Trophoblast cell (in vitro differentiated cells and primary cell): Measurements from ENCODE around the gene CYP51A1.
A peak's percentile ranks its signal among the peaks of the same experiment; 100 is the strongest.

ENCODE experiments used
- DNase-seq, 2 donors: peaks; one replicate each; pipeline ENCODE4 v3.0.0-alpha.2; 2016
- H2AFZ ChIP-seq: 2 replicates; pipeline ENCODE4 v1.6.1; 2013; ENCODE audit warnings: low read length, moderate library complexity, mild to moderate bottlenecking; ENCODE audit not compliant: insufficient read depth, poor library complexity
- H2AK5ac ChIP-seq: 2 replicates; pipeline ENCODE4 v1.6.1; 2013; ENCODE audit warnings: mild to moderate bottlenecking, low read length
- H2BK120ac ChIP-seq: 2 replicates; pipeline ENCODE4 v1.6.1; 2013; ENCODE audit warnings: low read length, mild to moderate bottlenecking, moderate library complexity; ENCODE audit not compliant: insufficient read depth, poor library complexity
- H2BK12ac ChIP-seq: 2 replicates; pipeline ENCODE4 v1.6.1; 2013; ENCODE audit warnings: mild to moderate bottlenecking, low read length, moderate library complexity
- H2BK5ac ChIP-seq: 2 replicates; pipeline ENCODE4 v1.6.1; 2013; ENCODE audit warnings: low read length, low read depth, moderate library complexity, mild to moderate bottlenecking; ENCODE audit not compliant: poor library complexity
- H3K14ac ChIP-seq: 2 replicates; pipeline ENCODE4 v1.6.1; 2013; ENCODE audit warnings: mild to moderate bottlenecking, low read length
- H3K18ac ChIP-seq: 2 replicates; pipeline ENCODE4 v1.6.1; 2013; ENCODE audit warnings: mild to moderate bottlenecking, low read length
- H3K23ac ChIP-seq: 2 replicates; pipeline ENCODE4 v1.6.1; 2013; ENCODE audit warnings: low read length
- H3K27ac ChIP-seq: 2 replicates; pipeline ENCODE4 v1.5.1; 2013; ENCODE audit warnings: low read depth, mild to moderate bottlenecking, inconsistent platforms, low read length, moderate library complexity
- H3K27me3 ChIP-seq: 2 replicates; pipeline ENCODE4 v1.6.1; 2013; ENCODE audit warnings: inconsistent platforms, mild to moderate bottlenecking, low read length, moderate library complexity; ENCODE audit not compliant: insufficient read depth
- H3K36me3 ChIP-seq, 2 experiments: 1 replicate in 1 of 2; 2 replicates in 1 of 2; pipeline ENCODE4 v1.6.1; 2013; ENCODE audit warnings: low read length in 2 of 2, mild to moderate bottlenecking in 2 of 2, moderate library complexity in 1 of 2; ENCODE audit not compliant: insufficient read depth in 2 of 2, control insufficient read depth in 1 of 2
- H3K4ac ChIP-seq: 2 replicates; pipeline ENCODE4 v1.6.1; 2013; ENCODE audit warnings: low read depth, mild to moderate bottlenecking, low read length, moderate library complexity
- H3K4me1 ChIP-seq, 2 experiments: 1 replicate in 1 of 2; 2 replicates in 1 of 2; pipeline ENCODE4 v1.6.1; 2013; ENCODE audit warnings: low read length in 2 of 2, mild to moderate bottlenecking in 2 of 2, moderate library complexity in 1 of 2; ENCODE audit not compliant: insufficient read depth in 2 of 2, control insufficient read depth in 1 of 2
- H3K4me2 ChIP-seq: 2 replicates; pipeline ENCODE4 v1.6.1; 2013; ENCODE audit warnings: inconsistent platforms, mild to moderate bottlenecking, low read length, moderate library complexity
- H3K4me3 ChIP-seq: 2 replicates; pipeline ENCODE4 v1.5.1; 2013; ENCODE audit warnings: mild to moderate bottlenecking, low read depth, low read length, inconsistent platforms
- H3K79me1 ChIP-seq: one replicate; pipeline ENCODE4 v1.6.1; 2013; ENCODE audit warnings: low read length
- H3K79me2 ChIP-seq: 2 replicates; pipeline ENCODE4 v1.6.1; 2013; ENCODE audit warnings: low read length, mild to moderate bottlenecking; ENCODE audit not compliant: control insufficient read depth, insufficient read depth, poor library complexity
- H3K9ac ChIP-seq: 2 replicates; pipeline ENCODE4 v1.6.1; 2013; ENCODE audit warnings: mild to moderate bottlenecking, low read length
- H3K9me3 ChIP-seq: 2 replicates; pipeline ENCODE4 v1.6.1; 2013; ENCODE audit warnings: low read depth, mild to moderate bottlenecking, control low read depth, inconsistent platforms, low read length; ENCODE audit not compliant: insufficient read depth
- H4K12ac ChIP-seq: 2 replicates; pipeline ENCODE4 v1.6.1; 2013; ENCODE audit warnings: low read depth, mild to moderate bottlenecking, low read length, moderate library complexity
- H4K8ac ChIP-seq: 2 replicates; pipeline ENCODE4 v1.6.1; 2013; ENCODE audit warnings: low read depth, mild to moderate bottlenecking, low read length, moderate library complexity
- H4K91ac ChIP-seq: one replicate; pipeline ENCODE4 v1.6.1; 2013; ENCODE audit warnings: low read depth, mild to moderate bottlenecking, low read length, moderate library complexity
- WGBS: extraction: QIAGEN DNeasy Blood & Tissue Kit; methylation state at CpG from one replicate; pipeline ENCODE4 v1.1.7; 2013; ENCODE audit warnings: missing lambda C conversion rate; ENCODE audit not compliant: insufficient read length, insufficient coverage; ENCODE audit errors: extremely low coverage; 5-methylcytosine and 5-hydroxymethylcytosine counted together

CYP51A1 gene

DNA sequence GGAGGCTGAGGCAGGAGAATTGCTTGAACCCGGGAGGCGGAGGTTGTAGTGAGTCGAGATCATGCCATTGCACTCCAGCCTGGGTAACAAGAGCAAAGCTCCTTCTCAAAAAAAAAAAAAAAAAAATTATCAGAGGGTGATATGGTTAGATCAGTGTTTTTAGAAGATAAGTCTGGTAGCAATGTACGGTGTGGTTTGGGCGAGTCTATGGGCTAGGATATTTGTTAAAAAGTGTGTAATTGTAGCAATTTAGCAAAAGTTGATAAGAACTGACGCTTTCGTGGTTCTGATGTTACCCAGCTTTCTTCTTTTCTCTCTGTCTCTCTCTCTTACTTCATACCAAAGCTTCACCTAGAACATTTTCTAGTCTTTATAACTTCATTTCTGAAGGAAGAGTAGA is 6.9 kb upstream of the CYP51A1 start:
- H4K12ac ChIP-seq, result no peak overlapping the region
- H3K18ac ChIP-seq, result no peak overlapping the region
- no peaks in the 10 kb centered on the region for H3K79me2 ChIP-seq
- H2AFZ ChIP-seq, result no peak overlapping the region
- H4K91ac ChIP-seq, result no peak overlapping the region
- H3K36me3 ChIP-seq, result no peaks in the 10 kb centered on the region
- no peak overlapping the region for H3K4ac ChIP-seq
- H3K9me3 ChIP-seq, result peaks cover 1% of the 10 kb centered on the region
- no peak overlapping the region for H3K4me2 ChIP-seq
- no peak overlapping the region for H2AK5ac ChIP-seq
- no peaks in the 10 kb centered on the region for H3K79me1 ChIP-seq
- no peak overlapping the region for H3K23ac ChIP-seq
- H2BK5ac ChIP-seq, result no peak overlapping the region
- H3K27ac ChIP-seq, result no peak overlapping the region
- no peak for DNase-seq
- H4K8ac ChIP-seq, result no peak overlapping the region
- H2BK12ac ChIP-seq, result no peak overlapping the region
- no peaks in the 10 kb centered on the region for H3K27me3 ChIP-seq
- H3K4me3 ChIP-seq, result no peak overlapping the region
- no peak overlapping the region for H3K14ac ChIP-seq
- no peak overlapping the region for H2BK120ac ChIP-seq
- 100% methylated on average over 2 of the region's 7 CpGs for WGBS
- H3K9ac ChIP-seq, result no peak overlapping the region
- no peaks in the 10 kb centered on the region for H3K4me1 ChIP-seq

DNA sequence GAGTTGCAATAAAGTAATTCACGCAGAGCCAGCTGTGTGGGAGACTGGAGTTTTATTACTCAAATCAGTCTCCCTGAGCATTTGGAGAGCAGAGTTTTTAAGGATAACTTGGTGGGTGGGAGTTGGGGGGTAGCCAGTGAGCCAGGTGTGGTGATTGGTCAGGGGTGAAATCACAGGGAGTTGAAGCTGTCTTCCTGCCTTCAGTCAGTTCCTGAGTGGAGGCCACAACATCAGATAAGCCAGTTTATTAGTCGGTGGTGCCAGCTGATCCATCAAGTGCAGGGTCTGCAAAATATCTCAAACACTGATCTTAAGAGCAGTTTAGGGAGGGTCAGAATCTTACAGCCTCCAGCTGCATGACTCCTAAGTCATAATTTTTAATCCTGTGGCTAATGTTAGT is 3.3 kb upstream of the CYP51A1 start:
- no peak overlapping the region for H3K27ac ChIP-seq
- no peak overlapping the region for H2AFZ ChIP-seq
- H2BK120ac ChIP-seq, result no peak overlapping the region
- H2BK12ac ChIP-seq, result no peak overlapping the region
- H4K91ac ChIP-seq, result no peak overlapping the region
- peaks cover 1% of the 10 kb centered on the region for H3K9me3 ChIP-seq
- H3K79me1 ChIP-seq, result peaks cover 20% of the 10 kb centered on the region
- no peak overlapping the region for H3K9ac ChIP-seq
- peaks cover 0 to 7% of the 10 kb centered on the region in 2 experiments for H3K4me1 ChIP-seq
- DNase-seq, result no peak
- no CpG with 5 or more reads among the region's 2 CpGs for WGBS
- no peak overlapping the region for H3K4me2 ChIP-seq
- no peaks in the 10 kb centered on the region for H3K27me3 ChIP-seq
- no peak overlapping the region for H2AK5ac ChIP-seq
- H4K8ac ChIP-seq, result no peak overlapping the region
- H3K36me3 ChIP-seq, result no peaks in the 10 kb centered on the region
- H3K18ac ChIP-seq, result no peak overlapping the region
- no peak overlapping the region for H3K23ac ChIP-seq
- H3K79me2 ChIP-seq, result peaks cover 14% of the 10 kb centered on the region
- H3K4ac ChIP-seq, result no peak overlapping the region
- no peak overlapping the region for H3K14ac ChIP-seq
- no peak overlapping the region for H2BK5ac ChIP-seq
- no peak overlapping the region for H4K12ac ChIP-seq
- H3K4me3 ChIP-seq, result no peak overlapping the region

DNA sequence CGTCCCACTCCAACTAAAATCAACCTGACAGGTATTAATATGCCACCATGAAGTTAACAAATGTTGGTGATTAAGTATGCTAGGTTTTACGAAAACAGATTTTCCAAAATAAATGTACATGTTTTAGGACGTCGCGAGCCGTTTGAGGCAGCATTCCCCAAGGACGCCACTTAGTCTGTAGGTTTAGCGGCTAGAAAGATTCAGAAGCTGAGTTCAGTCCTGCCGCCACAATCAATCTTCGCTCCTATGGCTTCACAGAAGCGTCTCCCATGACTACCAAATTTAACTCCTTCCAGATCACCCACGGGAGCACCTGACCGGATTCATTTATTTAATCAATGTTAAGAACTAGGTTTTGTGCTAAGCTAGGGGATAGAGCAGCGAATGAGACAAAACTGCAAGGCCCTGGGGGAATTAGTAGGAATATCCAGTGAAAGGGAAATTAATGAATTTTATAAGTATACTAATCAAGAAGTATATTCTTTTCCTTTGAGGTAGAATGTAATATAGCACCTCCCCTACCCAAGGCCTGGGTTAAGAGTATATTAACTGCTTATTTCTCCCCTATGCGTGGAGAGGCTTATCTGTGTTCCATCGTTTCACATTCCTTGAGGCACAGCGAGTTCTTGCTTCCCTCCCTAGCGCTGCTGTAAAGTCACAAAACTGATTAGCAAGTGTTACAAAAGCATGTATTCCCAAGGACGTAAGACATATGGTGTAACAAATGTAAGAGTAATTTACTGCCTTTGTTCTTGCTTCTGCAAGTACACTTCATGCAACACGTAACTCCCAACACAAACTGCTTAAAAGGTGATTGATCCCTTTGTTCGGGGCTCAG is 994 bp upstream of the CYP51A1 start:
- Histone ChIP-seq H3K14ac (peak overlapping the region; percentile 71), H2BK5ac (peak overlapping the region; percentile 99), H3K27ac (peak overlapping the region; percentile 89), H2BK120ac (peak overlapping the region; percentile 85), H2BK12ac (peak overlapping the region; percentile 61), H3K9me3 (peaks cover 1% of the 10 kb centered on the region), H3K79me1 (peaks cover 20% of the 10 kb centered on the region), H3K27me3 (no peaks in the 10 kb centered on the region), H3K4me1 (peaks cover 0 to 7% of the 10 kb centered on the region in 2 experiments), H3K36me3 (peaks cover 0 to 2% of the 10 kb centered on the region in 2 experiments), H4K8ac (peak overlapping the region; percentile 34), H2AFZ (peak overlapping the region; percentile 38), H3K4ac (peak overlapping the region; percentile 18), H2AK5ac (no peak overlapping the region), H3K18ac (peak overlapping the region; percentile 83), H3K23ac (no peak overlapping the region), H3K4me3 (peak overlapping the region; percentile 100), H4K12ac (peak overlapping the region; percentile 67), H4K91ac (peak overlapping the region; percentile 99), H3K79me2 (peaks cover 17% of the 10 kb centered on the region), H3K9ac (peak overlapping the region; percentile 68), H3K4me2 (peak overlapping the region; percentile 62)
- WGBS, result no CpG with 5 or more reads among the region's 21 CpGs
- DNase-seq, result peak in 1 of 2 donors; percentile 53

- peaks cover 0 to 2% of the 10 kb centered on the region in 2 experiments for H3K36me3 ChIP-seq
- H2AK5ac ChIP-seq, result peak overlapping the region; percentile 18
- H3K27ac ChIP-seq, result peak overlapping the region; percentile 89
- peaks cover 0 to 7% of the 10 kb centered on the region in 2 experiments for H3K4me1 ChIP-seq
- no peak overlapping the region for H3K23ac ChIP-seq
- H2BK120ac ChIP-seq, result peak overlapping the region; percentile 99
- H3K4me3 ChIP-seq, result peak overlapping the region; percentile 100
- peaks cover 20% of the 10 kb centered on the region for H3K79me1 ChIP-seq
- peak overlapping the region; percentile 62 for H3K4me2 ChIP-seq
- WGBS, result no CpG with 5 or more reads among the region's 42 CpGs
- peak overlapping the region; percentile 87 for H3K14ac ChIP-seq
- peak overlapping the region; percentile 47 for H4K12ac ChIP-seq
- peak overlapping the region; percentile 94 for H4K8ac ChIP-seq
- peaks cover 17% of the 10 kb centered on the region for H3K79me2 ChIP-seq
- H3K9me3 ChIP-seq, result peaks cover 1% of the 10 kb centered on the region
- H2AFZ ChIP-seq, result peak overlapping the region; percentile 68
- no peaks in the 10 kb centered on the region for H3K27me3 ChIP-seq
- peak overlapping the region; percentile 99 for H2BK5ac ChIP-seq
- H3K18ac ChIP-seq, result peak overlapping the region; percentile 49
- H3K9ac ChIP-seq, result peak overlapping the region; percentile 92
- H3K4ac ChIP-seq, result peak overlapping the region; percentile 88
- peak overlapping the region; percentile 48 for H2BK12ac ChIP-seq
- peak overlapping the region; percentile 97 for H4K91ac ChIP-seq
- peak; percentile 64 to 67 for DNase-seq
These were observed 473 bp downstream of the CYP51A1 start for GRCh38 chr7:92133737-92134270.
